ENCODE measurements around the gene XPO6. TPM values are rescaled to one million over a fixed set of nuclear protein-coding genes. Genes with fewer than 3 reads are reported as not detected.

XPO6 gene
- polyA plus RNA-seq, 1 of the 3 experiments (the other 2 are of a cell fraction), result 97.1 TPM

DNA sequence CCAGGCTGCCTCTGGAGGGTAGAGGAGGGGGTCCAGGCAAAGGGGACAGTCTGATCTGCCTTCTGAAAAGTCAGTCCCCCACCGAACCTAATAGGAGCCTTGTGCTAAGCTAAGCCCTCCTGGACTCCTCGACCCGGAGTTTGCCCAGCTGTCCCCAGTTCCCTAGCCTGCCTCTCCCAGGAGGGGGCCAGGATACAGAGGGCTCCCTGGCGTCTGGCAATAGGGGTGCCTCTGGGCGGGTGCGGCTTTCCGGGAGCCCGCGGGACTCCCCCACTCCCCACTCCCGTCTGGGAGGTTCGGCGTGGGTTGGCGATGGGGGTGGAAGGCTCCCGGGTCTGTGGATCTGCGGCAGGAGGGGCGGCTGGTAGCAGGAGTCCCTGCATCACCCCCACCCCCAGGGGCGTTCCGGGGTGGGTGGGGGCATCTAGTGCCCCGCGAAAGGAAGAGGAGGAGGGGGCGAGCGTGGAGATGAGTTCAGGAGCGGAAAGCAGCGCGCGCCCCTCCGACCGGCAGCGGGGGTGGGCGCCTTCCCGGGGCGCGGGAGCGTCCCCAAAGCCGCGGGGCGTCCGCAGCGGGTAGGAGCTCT lies 149.4 kb downstream of the XPO6 start (continued):
- TF ChIP-seq IRF3 (IDR thresholded peaks at IDR 0.05; ENCODE audit: low read depth, low read length), result no peak
- no peak for TF ChIP-seq MXI1 (IDR thresholded peaks at IDR 0.05; ENCODE audit: low read depth, low read length)
- no peak for TF ChIP-seq EP300 (IDR thresholded peaks at IDR 0.05; ENCODE audit: borderline replicate concordance in 1 of 2, low read depth in 1 of 2, low read length in 1 of 2)
- TF ChIP-seq, protein P1, sequence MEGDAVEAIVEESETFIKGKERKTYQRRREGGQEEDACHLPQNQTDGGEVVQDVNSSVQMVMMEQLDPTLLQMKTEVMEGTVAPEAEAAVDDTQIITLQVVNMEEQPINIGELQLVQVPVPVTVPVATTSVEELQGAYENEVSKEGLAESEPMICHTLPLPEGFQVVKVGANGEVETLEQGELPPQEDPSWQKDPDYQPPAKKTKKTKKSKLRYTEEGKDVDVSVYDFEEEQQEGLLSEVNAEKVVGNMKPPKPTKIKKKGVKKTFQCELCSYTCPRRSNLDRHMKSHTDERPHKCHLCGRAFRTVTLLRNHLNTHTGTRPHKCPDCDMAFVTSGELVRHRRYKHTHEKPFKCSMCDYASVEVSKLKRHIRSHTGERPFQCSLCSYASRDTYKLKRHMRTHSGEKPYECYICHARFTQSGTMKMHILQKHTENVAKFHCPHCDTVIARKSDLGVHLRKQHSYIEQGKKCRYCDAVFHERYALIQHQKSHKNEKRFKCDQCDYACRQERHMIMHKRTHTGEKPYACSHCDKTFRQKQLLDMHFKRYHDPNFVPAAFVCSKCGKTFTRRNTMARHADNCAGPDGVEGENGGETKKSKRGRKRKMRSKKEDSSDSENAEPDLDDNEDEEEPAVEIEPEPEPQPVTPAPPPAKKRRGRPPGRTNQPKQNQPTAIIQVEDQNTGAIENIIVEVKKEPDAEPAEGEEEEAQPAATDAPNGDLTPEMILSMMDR (IDR thresholded peaks at IDR 0.05), result no peak

- WGBS (ENCODE audit: low lambda C conversion rate), result 53% methylated on average over 10 of the region's 10 CpGs
- Histone ChIP-seq H3F3A (replicated peaks; ENCODE audit: insufficient read depth) (no peaks in the 10 kb centered on the region), H3K36me3 (replicated peaks in 1 of 2; ENCODE audit: control insufficient read depth in 1 of 2, insufficient read depth in 2 of 2, low read length in 1 of 2) (no peaks in the 10 kb centered on the region), H3K4me3 (ENCODE audit: low read depth in 2 of 2, low read length in 1 of 2) (no peak overlapping the region), H4K20me1 (ENCODE audit: insufficient read depth) (no peaks in the 10 kb centered on the region), H3K79me2 (ENCODE audit: insufficient read depth) (no peaks in the 10 kb centered on the region), H3K9ac (no peak overlapping the region), H2AFZ (ENCODE audit: low read depth) (no peak overlapping the region), H3K4me2 (no peak overlapping the region), H3K9me3 (no peaks in the 10 kb centered on the region), H3K9me2 (no peaks in the 10 kb centered on the region), H3K4me1 (ENCODE audit: control insufficient read depth in 1 of 2, insufficient read depth in 2 of 2, low read depth in 1 of 2, low read length in 1 of 2) (no peaks in the 10 kb centered on the region), H3K27me3 (ENCODE audit: insufficient read depth) (peaks cover 34% of the 10 kb centered on the region), H3K27ac (ENCODE audit: low read depth in 2 of 2, low read length in 1 of 2) (no peak overlapping the region)
- DNase-seq, result no peak
- TF ChIP-seq GATA2 (CRISPR knock-in tag; IDR thresholded peaks at IDR 0.05), result no peak
- TF ChIP-seq SIN3A (IDR thresholded peaks at IDR 0.05; ENCODE audit: borderline replicate concordance, low read depth, low read length), result no peak
- no peak for TF ChIP-seq YY1 (IDR thresholded peaks at IDR 0.05; ENCODE audit: low read depth)
- TF ChIP-seq FOSL2 (IDR thresholded peaks at IDR 0.05; ENCODE audit: borderline replicate concordance, low read depth), result no peak
- TF ChIP-seq POLR2AphosphoS5 (IDR thresholded peaks at IDR 0.05; ENCODE audit: low read depth, low read length), result no peak
- TF ChIP-seq, protein P2, sequence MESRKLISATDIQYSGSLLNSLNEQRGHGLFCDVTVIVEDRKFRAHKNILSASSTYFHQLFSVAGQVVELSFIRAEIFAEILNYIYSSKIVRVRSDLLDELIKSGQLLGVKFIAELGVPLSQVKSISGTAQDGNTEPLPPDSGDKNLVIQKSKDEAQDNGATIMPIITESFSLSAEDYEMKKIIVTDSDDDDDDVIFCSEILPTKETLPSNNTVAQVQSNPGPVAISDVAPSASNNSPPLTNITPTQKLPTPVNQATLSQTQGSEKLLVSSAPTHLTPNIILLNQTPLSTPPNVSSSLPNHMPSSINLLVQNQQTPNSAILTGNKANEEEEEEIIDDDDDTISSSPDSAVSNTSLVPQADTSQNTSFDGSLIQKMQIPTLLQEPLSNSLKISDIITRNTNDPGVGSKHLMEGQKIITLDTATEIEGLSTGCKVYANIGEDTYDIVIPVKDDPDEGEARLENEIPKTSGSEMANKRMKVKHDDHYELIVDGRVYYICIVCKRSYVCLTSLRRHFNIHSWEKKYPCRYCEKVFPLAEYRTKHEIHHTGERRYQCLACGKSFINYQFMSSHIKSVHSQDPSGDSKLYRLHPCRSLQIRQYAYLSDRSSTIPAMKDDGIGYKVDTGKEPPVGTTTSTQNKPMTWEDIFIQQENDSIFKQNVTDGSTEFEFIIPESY (IDR thresholded peaks at IDR 0.05; ENCODE audit: borderline replicate concordance, low read depth), result no peak
- TF ChIP-seq GABPA (IDR thresholded peaks at IDR 0.05; ENCODE audit: low read depth), result no peak
- no peak for TF ChIP-seq MEF2A (IDR thresholded peaks at IDR 0.05; ENCODE audit: borderline replicate concordance, low read depth)
- no peak for TF ChIP-seq MXI1 (IDR thresholded peaks at IDR 0.05; ENCODE audit: low read depth, low read length)
- no peak for TF ChIP-seq TCF12 (IDR thresholded peaks at IDR 0.05)
- TF ChIP-seq, protein P3, sequence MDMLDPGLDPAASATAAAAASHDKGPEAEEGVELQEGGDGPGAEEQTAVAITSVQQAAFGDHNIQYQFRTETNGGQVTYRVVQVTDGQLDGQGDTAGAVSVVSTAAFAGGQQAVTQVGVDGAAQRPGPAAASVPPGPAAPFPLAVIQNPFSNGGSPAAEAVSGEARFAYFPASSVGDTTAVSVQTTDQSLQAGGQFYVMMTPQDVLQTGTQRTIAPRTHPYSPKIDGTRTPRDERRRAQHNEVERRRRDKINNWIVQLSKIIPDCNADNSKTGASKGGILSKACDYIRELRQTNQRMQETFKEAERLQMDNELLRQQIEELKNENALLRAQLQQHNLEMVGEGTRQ (IDR thresholded peaks at IDR 0.05; ENCODE audit: borderline replicate concordance, low read depth, low read length), result no peak
- no peak for TF ChIP-seq FOXJ3 (CRISPR knock-in tag; IDR thresholded peaks at IDR 0.05)
- TF ChIP-seq TAF1 (IDR thresholded peaks at IDR 0.05; ENCODE audit: borderline replicate concordance, low read depth, low read length), result no peak
- no peak for TF ChIP-seq REST (IDR thresholded peaks at IDR 0.05; ENCODE audit: low read depth, low read length)
- ChIA-PET POLR2A (no interaction called here), CTCF (interaction anchor here (0.7 to 14.1 kb wide), 4 partner anchors 10 to 422 kb away, joined by 3 to 172 read pairs (median 12); no protein-coding TSS in a partner anchor)
Measured at GRCh38 chr16:28061352-28062101, 150.2 kb downstream of the XPO6 start.
